Left ventricle myocardium inferior (tissue), 1 donor: ENCODE measurements around the gene PRKCD. TPM values are rescaled to one million over a fixed set of nuclear protein-coding genes. Genes with fewer than 3 reads are reported as not detected.

Source experiments
- DNase-seq: peaks from one replicate; pipeline ENCODE4 v3.0.0-alpha.2; 2020
- H3K27ac ChIP-seq: fragments of 200-600 bp; replicated peaks from 2 replicates; pipeline ENCODE4 v1.8.0; 2021
- H3K27me3 ChIP-seq: fragments of 200-600 bp; 2 replicates; pipeline ENCODE4 v1.8.0; 2021; ENCODE audit warnings: low read depth
- H3K36me3 ChIP-seq: fragments of 200-600 bp; 2 replicates; pipeline ENCODE4 v1.8.0; 2021
- H3K4me1 ChIP-seq: fragments of 200-600 bp; 2 replicates; pipeline ENCODE4 v1.8.0; 2021
- H3K4me3 ChIP-seq: fragments of 200-600 bp; 2 replicates; pipeline ENCODE4 v1.8.0; 2021; ENCODE audit warnings: mild to moderate bottlenecking, moderate library complexity
- H3K9me3 ChIP-seq: fragments of 200-600 bp; replicated peaks from 2 replicates; pipeline ENCODE4 v1.8.0; 2021
- CTCF ChIP-seq: fragments of 200-600 bp; IDR thresholded peaks from 2 replicates; pipeline ENCODE4 v1.8.0; 2021; ENCODE audit warnings: antibody characterized with exemption, mild to moderate bottlenecking, borderline replicate concordance
- intact Hi-C: fragments of 100-400 bp; cut with micrococcal nuclease; formaldehyde crosslinking; loops from one replicate; pipeline ENCODE4 v1.11.0; 2022
- total RNA-seq: library from RNA; stranded (reverse); fragmentation: NEBNext Ultra II Directional; extraction: Animal tissue kit (Norgen Biotek cat#: 25700); gene quantifications from one replicate; pipeline ENCODE4 v1.2.1, GENCODE V29; 2021
- donor health status: DM: no; HTN: yes; CAD: no; lungs with severe emphysema.

The PRKCD gene
- total RNA-seq, 1 donor from 2014 or later, result 13.6 TPM

GRCh38 chr3:53154881-53155285 is 6.1 kb upstream of the PRKCD start:
- Histone ChIP-seq H3K36me3 (no peaks in the 10 kb centered on the region), H3K27me3 (peaks cover 18% of the 10 kb centered on the region), H3K4me3 (no peak overlapping the region), H3K4me1 (peaks cover 44% of the 10 kb centered on the region), H3K27ac (no peak overlapping the region), H3K9me3 (no peaks in the 10 kb centered on the region)
- intact Hi-C loops, result no loop called here
- TF ChIP-seq CTCF, result no peak
- DNase-seq, result no peak

- intact Hi-C loops, result no loop called here
- no peaks in the 10 kb centered on the region for H3K36me3 ChIP-seq
- H3K27me3 ChIP-seq, result peaks cover 18% of the 10 kb centered on the region
- peaks cover 46% of the 10 kb centered on the region for H3K4me1 ChIP-seq
- H3K9me3 ChIP-seq, result no peaks in the 10 kb centered on the region
- no peak overlapping the region for H3K4me3 ChIP-seq
- TF ChIP-seq CTCF, result no peak
- DNase-seq, result no peak
- H3K27ac ChIP-seq, result no peak overlapping the region
Measured at GRCh38 chr3:53155760-53156159, 5.2 kb upstream of the PRKCD start.

- Histone ChIP-seq H3K36me3 (no peaks in the 10 kb centered on the region), H3K27me3 (peaks cover 18% of the 10 kb centered on the region), H3K4me3 (no peak overlapping the region), H3K9me3 (no peaks in the 10 kb centered on the region), H3K27ac (no peak overlapping the region), H3K4me1 (peaks cover 49% of the 10 kb centered on the region)
- no peak for TF ChIP-seq CTCF
- intact Hi-C loops, result no loop called here
- no peak for DNase-seq
Measured at GRCh38 chr3:53156368-53156834, 4.6 kb upstream of the PRKCD start.

GRCh38 chr3:53157974-53158580 is 2.9 kb upstream of the PRKCD start:
- TF ChIP-seq CTCF, result no peak
- H3K4me1 ChIP-seq, result peaks cover 65% of the 10 kb centered on the region
- H3K27me3 ChIP-seq, result peaks cover 18% of the 10 kb centered on the region
- intact Hi-C loops, result no loop called here
- H3K9me3 ChIP-seq, result no peaks in the 10 kb centered on the region
- no peak overlapping the region for H3K27ac ChIP-seq
- no peak for DNase-seq
- H3K36me3 ChIP-seq, result no peaks in the 10 kb centered on the region
- no peak overlapping the region for H3K4me3 ChIP-seq

GRCh38 chr3:53158765-53159155 is 2.2 kb upstream of the PRKCD start:
- intact Hi-C loops, result no loop called here
- Histone ChIP-seq H3K27me3 (peaks cover 18% of the 10 kb centered on the region), H3K27ac (no peak overlapping the region)

More at GRCh38 chr3:53158765-53159155, 2.2 kb upstream of the PRKCD start:
- H3K36me3 ChIP-seq, result no peaks in the 10 kb centered on the region
- TF ChIP-seq CTCF, result no peak
- H3K4me1 ChIP-seq, result peaks cover 71% of the 10 kb centered on the region
- no peak overlapping the region for H3K4me3 ChIP-seq
- no peak for DNase-seq
- H3K9me3 ChIP-seq, result no peaks in the 10 kb centered on the region
